GM18873 (cell line): ENCODE data around the gene SH3PXD2B.
A peak's percentile ranks its signal among the peaks of the same experiment; 100 is the strongest.
"Not testable (repeated sequence)": the region's sequence is repeated elsewhere in the genome, so short reads cannot be mapped to it uniquely, and the experiment has no call there.

Experiments
- ATAC-seq: cut with Tn5 transposase; IDR thresholded peaks from one replicate; pipeline ENCODE4 v1.9.1; 2021; ENCODE audit warnings: mild to moderate bottlenecking, moderate library complexity, moderate number of reproducible peaks; ENCODE audit not compliant: unreplicated experiment, low FRiP score

Gene SH3PXD2B

DNA sequence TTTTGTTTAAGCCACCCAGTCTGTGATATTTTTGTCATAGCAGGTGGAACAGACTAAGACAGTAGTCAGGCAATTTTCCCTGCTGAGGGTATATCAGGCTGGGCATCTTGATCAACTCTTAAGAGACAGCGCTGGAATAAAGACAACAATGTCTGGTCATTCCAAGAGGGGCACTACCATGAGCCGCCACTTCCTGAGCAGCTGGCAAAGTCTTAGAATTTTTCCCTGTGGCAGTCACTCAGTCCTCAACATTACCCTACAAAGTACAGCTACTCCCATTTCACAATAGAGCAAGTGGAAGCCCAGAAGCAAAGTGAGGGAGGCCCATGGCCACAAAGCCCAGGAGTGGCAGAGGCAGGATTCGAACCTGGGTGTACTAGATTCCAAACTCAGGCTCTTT is 74.8 kb downstream of the SH3PXD2B start:
- no peak for ATAC-seq

DNA sequence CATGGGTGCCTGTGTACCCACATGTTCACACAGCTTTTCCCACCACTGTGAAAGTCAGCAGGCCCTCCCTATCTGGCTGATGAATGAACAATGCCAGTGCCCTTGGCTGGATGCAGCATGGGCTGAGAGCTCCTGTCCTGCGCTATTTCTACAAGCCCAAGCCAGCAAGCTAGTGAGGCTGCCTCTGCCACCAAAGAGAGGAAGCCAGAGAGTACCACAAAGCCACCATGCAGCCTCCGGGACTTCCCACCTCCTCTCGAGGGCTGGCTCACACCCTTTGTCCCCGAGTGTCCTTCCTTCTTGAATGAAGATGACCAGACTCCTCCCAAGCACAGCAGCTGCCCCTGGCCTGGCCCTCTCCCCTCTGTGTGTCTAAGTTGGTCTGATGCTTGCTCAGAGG is 76.5 kb downstream of the SH3PXD2B start:
- no peak for ATAC-seq

DNA sequence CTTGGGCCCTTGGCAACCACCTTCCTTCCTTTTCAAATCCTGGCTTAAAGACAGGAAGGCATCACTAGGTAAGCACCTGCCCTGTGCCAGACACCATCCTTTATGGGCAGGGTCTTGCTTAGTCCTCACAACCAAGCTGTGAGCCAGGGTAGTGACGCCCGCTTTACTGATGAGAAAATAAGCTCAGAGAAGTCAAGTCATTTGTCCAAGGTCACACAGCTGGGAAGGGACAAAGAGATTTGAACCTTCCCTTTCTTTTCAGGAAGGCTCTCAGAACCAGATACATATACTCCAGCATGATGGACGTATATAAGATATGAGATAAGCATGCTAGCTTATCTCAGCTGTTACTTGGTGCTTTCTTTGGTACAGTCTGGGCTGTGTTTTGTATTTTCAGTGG is 76.9 kb downstream of the SH3PXD2B start:
- ATAC-seq: no peak

DNA sequence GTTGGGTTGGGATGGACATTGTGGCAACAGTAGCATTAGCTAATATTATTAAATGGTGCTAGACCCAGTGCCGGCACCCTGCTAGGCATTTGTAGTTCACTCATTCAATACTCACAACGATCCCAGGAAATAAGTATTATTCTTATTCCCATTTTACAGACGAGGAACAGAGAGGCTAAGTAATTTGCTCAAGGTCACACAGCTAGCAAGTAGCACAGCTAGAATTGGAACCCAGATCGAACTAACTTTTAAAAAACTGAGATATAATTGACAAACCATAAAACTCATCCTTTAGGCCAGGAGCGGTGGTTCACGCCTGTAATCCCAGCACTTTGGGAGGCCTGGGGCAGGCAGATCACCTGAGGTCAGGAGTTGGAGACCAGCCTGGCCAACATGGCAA is 79.5 kb downstream of the SH3PXD2B start:
- ATAC-seq: no peak

DNA sequence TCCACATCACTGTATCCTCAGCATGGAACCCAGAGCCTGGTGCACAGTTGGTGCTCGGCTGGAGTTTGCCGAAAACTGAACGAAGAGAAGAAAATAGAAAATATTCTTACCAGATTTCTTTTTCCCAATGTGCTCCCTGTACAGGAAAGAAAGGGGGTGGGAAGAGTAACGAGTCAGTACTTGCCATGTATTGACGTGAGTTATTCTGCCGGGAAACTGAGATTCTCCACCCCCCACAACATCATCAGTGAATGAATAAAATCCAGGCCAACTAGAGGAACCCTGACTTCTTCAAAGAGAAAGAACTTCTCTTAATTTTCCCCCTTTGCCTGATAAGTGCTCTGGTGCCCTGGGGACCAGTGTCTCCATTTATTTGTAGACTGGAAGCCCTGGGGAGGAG is 80.6 kb downstream of the SH3PXD2B start:
- no peak for ATAC-seq

DNA sequence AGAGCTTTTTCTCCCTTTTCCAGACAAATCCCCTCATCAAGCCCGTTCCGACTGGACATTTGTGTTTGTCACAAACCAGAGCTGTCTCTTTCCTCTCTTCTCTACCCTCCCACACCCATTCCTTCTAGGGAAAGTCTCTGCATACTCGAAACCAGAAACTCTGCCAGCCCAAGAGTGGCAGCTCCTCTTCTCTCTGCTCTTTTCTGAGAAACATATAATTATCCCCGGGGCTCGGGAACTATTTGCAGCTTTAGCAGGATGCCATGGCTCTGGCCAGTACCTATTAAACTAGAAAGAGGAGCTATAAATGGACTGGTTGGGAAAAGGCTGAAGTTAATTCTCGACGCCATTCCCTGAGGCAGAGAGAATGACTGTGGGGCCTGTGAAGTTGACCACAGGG is 82.6 kb downstream of the SH3PXD2B start:
- ATAC-seq: no peak

DNA sequence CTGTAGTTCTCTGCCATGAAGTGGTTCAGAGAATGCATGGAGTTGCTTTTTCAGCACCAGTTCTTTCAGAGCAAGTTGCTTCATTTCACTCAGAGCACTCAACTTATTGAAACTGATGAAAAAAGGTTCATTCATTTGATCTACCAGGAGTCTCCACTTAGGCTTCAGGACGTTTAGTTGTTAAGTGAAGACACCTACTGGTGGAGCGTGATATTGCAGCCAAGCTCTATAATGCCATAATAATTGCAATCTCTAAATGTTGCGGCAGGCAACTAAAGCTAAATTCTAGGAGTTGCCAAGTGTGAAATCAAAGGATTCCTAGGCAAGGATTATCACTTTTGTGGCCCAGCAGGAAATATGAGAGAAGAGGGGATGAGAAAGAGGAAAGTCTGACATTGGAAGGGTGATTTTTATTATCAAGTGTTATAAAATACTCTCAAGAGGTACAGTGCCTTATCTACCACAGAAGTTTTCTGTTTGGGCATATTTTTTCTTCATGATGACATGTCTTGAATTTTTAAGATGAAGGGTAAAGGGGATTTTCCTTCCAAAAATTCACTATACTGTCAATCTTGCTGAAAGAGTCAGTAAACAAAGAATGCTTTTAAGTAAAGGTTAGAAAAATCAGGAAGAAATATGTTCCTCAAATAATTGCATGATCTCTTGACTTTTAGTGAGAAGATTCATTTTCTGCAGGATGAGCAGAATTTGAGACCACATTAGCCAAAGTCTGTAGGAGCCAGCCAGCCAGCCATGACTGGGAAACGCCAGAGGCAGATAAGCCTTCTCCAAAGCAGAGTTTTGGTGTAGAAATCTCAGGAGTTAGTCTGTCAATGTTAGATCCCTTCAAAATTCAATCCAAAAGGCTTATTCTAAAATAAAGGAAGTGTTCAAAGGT is 83.4 kb downstream of the SH3PXD2B start:
- ATAC-seq: no peak

DNA sequence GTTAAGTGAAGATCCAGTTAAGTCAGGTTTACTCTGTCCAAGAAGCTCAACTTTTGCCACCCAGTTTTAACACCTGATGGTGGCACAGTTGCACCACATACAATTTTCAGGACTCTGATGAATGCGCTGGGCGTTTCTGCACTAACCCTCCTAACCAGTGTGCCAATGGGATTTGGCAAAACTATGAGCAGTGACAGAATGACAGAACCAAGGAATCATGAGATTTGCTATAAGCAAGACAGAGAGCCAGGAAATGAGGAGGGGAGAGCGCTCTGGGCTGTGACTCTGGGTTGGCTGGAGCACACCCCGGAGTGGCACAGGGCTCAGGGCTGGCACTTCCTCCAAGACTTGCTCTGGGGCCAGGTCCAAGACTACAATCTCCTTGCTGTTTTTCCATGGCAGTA is 84.1 kb downstream of the SH3PXD2B start:
- no peak for ATAC-seq

DNA sequence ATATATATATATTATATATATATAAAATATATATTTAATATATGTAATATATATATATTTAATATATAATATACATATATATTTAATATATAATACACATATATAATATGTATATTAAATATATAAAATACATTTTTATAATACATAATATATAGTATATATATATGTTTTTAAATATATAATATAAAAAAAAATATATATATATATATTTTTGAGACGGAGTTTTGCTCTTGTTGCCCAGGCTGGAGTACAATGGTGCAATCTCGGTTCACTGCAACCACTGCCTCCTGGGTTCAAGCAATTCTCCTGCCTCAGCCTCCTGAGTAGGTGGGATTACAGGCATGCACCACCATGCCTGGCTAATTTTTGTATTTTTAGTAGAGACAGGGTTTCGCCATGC is 85.6 kb downstream of the SH3PXD2B start:
- not testable (repeated sequence) for ATAC-seq

DNA sequence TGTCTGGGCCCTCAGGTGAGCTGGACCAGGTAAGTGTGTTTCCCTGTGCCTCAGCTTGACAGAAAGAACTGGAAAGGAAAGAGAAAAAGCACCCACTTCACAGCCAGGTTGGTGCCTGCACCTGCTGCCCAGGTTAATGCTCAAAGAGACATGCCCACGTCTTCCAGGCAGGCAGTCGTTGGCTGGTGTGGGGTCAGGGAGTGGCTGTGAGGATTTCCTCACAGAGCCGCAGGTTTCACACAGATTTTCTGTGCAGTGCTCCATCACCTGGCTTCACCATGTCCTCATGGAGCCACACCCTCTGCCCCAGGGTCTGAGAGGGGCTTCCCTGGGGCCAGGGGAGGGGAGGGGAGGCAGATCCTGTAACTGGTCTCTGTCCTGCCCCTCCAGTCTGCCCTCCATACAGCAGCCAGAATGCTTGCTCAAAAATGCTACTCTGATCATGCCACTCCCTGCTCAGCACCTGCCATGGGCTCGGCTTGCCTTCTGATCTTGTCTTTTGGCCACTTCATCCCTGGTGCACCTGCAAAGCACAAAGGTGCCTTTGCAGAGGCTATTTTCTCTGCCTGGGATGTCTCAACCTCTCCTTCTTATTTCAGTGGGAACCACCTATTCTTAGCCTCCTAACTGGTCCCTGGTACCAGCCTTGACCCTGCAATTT is 88.2 kb downstream of the SH3PXD2B start:
- ATAC-seq: no peak

DNA sequence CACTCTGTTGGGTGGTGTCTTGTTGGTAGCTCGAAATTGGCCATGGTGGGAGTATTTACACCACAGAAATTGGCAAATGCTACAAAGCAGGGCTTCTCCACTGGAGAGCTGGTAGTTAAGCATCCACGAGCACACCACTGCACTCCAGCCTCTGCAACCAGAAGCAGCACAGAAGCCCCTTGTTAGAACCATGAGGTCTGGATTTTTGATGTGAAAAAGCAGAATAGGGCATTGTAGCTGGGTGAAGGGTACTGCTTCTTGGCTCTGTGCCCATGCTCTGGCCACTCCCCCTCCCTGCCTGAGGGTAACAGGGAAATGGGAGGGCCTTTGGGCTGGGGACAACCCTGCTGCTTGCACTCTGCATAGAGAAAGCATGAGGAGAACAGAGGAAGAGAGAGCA is 89.6 kb downstream of the SH3PXD2B start:
- no peak for ATAC-seq

DNA sequence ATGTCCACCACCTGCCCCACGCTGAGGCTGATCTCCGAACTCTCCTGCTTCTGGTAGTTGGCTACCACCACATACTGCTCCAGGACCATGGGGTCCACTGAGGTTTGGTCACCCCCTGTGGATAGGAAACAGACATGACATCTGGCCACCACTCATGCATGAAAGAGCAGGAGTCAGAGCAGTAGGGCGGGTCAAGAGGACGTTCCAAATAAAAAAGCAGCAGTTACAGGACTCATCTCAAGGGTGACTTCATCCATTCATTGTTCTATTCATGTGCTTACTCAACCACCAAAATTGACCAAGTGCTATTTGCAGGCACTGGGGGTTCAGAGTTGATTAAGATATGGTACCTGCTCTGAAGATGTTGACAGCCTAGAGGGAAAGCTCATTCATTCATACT is 91.6 kb downstream of the SH3PXD2B start:
- ATAC-seq: no peak

DNA sequence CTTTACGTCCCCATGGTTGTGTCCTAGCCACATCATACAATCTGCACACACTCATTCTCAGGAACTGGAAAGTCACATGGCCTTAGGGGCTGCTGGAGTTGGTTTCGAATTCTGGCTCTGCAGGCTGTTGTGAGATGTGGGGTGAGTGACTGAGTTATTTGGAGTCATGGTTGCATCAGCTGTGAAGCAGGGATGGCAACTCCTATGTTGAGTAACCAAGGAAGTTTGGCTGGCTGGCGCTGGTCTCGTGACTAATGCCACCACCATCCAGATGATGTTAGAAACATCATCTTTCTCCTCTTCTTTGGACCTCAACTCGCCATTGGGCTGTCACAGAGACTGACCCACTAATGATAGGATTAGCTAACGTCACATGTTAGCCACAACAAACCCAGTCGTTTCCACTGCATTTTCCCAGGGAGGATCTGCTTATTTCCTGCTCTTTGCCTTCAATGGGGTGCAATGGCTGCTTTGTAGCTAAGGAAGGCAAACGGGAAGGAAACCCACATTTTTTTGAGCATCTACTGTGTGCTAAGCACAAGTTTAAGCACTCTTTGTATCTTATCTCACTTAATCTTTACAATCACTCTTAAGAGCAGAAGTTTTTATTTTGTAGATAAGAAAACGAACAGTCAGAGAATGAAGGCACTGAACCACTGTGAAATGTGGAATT is 92.6 kb downstream of the SH3PXD2B start:
- peak; percentile 76 for ATAC-seq

DNA sequence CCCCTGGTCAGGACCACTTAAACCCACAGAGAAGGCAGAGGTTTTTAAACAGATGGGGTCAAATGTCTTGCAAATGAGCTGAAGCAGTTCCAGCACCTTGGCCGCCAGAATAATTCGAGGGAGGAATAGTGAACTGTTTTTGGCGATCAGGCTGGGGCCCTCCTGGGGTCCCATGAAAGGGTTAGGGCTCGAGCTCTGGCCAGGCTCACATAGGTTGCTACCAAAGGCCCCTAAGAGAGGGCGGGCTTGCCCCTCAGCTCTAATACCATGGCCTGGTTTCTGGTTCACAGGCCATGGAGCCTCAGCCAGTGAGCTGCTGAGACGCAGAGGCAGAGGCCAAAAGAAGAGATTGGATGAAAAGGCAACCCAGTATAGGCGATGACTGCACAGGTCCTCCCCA is 96.0 kb downstream of the SH3PXD2B start:
- ATAC-seq: no peak

DNA sequence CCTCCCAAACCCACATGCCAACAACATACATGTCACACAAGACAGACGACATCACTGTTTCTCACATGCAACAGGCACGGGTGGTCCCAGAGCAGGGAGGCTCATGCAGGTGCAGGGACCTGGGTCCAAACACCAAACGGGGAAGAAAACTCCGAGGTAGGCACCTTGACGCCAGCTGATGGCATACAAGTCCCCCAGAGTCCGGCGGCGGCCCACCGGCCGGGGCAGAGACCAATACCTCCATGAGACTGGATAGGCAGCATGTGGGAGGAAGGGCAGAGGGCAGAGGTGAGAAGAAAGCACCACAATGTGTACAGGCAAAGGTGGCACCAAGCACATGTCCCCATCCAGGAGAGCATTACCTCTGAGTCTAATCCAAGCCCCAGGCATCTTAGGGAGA is 97.8 kb downstream of the SH3PXD2B start:
- no peak for ATAC-seq

DNA sequence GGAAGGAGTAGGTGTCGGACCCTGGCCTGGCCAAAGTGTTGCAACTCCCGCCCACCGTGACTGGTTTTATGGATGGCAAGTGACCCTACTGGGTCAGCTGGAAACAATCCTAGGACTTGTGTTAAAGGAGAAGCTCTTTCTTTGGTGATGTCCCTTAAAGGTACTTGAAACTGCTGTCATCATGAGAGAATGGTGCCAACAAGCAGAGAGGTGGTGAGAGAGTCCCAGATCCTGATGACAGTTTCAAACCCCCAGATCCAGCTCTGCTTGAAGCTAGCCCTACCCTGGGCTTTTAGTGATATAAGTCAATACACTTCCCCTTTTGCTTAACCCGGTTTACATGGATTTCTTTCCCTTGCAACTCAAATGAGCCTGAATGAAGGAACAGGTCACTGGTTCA is 98.3 kb downstream of the SH3PXD2B start:
- ATAC-seq: no peak

DNA sequence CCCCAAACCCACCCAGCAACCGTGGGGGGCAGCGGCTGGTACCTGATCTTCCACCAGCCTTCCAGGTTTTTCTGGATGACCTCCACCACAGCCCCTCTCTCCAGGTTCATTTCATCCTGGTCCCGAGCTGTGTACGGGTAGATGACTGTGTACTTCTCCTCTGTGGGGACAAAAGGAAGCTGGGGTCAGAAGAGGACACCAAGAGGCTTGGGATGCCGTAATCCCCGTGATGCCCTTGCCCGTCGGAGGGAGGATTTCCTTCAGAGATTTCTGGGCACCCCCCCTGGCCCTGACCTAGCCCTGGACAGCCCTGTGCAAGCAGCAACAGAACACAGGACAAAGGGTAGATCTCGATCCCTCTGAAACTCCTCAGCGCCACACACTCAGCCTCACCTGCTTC is 100.5 kb downstream of the SH3PXD2B start:
- ATAC-seq: no peak

DNA sequence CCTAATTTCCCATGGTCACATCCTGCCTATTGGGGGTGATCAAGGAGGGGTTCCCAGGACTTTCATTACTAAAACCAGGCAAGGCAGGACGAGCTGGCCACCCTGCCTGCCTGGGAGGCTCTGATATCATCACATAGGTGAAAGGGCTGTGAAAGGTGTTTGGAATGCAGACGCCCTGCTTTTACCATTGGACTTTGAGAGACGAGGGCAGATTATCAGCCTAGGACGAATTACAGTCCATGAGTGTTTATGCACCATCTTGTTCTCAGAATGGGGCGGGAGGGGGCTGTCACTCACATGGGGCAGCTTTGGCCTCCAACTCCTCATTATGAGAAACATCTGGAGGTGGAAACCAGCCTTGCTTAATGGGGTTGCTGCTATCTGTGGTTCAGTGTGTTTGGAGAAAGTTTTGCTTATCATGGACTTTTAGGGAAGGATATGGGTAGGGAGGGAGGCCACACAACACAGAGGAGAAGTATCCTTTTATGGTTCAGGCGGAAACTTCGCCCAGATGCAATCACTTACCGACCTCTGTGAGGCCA is 101.0 kb downstream of the SH3PXD2B start:
- no peak for ATAC-seq

DNA sequence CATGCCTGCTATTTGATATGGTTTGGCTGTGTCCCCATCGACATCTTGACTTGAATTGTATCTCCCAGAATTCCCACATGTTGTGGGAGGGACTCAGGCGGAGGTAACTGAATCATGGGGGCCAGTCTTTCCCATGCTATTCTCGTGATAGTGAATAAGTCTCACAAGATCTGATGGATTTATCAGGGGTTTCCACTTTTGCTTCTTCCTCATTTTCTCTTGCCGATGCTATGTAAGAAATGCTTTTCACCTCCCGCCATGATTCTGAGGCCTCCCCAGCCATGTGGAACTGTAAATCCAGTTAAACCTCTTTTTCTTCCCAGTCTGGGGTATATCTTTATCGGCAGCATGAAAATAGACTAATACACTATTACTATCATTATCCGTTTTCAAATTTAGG is 101.8 kb downstream of the SH3PXD2B start:
- not testable (repeated sequence) for ATAC-seq

DNA sequence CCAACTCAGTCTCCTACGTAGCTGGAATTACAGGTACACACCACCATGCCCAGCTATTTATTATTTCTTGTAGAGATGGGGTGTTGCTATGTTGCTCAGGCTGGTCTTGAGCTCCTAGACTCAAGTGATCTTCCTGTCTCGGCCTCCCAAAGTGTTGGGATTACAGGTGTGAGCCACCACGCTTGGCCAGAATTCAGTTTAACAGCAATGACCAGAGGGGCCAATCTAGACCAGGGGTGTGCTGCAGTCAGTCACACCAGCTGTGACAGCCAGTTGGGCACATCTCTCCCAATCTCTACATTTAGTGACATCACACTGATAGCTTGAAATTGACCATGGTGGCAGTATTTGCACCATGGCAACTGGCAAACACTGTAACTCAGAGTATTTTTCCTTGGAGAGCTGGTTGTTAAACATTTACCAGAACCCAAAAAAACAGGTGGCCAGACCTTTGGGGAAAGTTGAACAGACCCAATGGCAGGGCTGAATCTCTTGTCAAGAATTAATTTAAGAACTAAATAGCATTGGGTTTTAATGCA is 103.0 kb downstream of the SH3PXD2B start:
- ATAC-seq: no peak
